Thyroid gland (tissue), 4 donors: ENCODE data around the gene IRS2.

Source experiments
- POLR2A ChIP-seq, 2 donors: fragments of 450-650 bp; IDR thresholded peaks; one replicate each; pipeline ENCODE4 v1.6.1; 2017; ENCODE audit warnings: antibody characterized with exemption in 2 of 2, mild to moderate bottlenecking in 2 of 2, moderate library complexity in 1 of 2
- TF ChIP-seq, protein P1 (sequence below), 6 experiments: fragments of 200-600 bp in 3 of 6; fragments of 450-650 bp in 3 of 6; sonication (generic) in 3 of 6; IDR thresholded peaks; one replicate each; pipeline ENCODE4 v1.5.1; 2016 to 2019; ENCODE audit warnings: antibody characterized with exemption in 6 of 6, mild to moderate bottlenecking in 2 of 6, inconsistent platforms in 1 of 6, moderate library complexity in 1 of 6

DNA sequence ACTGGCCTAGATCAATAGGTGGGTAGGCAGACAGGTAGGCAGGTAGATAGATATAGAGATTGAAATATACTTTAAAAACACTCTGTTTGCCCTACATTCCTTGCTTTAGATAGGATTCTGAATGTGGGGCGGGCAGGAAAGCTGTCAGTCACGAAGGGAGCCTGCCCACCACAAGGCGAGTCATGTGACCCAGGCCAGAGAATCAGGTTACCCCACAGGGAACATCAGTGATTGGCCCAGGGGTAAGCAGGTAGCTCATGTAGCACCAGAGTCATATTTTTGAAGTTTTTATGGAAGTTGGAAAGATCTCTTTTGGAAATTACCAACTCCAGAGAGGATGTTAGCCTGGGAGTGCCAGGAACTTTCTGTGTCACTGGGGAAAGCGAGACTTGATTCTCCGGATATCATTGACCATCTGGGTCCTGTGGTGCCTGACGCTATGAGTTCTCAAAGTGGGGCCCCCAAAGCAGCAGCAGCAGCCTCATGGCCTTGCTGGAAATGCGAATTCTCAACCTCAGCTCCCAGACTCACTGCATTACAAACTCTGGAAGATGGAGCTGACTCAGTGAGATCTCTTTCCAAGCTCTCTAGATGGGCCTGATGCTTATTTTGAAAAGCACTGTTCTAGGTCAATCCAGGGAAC, 60.3 kb downstream of the IRS2 start:
- TF ChIP-seq, protein P1, sequence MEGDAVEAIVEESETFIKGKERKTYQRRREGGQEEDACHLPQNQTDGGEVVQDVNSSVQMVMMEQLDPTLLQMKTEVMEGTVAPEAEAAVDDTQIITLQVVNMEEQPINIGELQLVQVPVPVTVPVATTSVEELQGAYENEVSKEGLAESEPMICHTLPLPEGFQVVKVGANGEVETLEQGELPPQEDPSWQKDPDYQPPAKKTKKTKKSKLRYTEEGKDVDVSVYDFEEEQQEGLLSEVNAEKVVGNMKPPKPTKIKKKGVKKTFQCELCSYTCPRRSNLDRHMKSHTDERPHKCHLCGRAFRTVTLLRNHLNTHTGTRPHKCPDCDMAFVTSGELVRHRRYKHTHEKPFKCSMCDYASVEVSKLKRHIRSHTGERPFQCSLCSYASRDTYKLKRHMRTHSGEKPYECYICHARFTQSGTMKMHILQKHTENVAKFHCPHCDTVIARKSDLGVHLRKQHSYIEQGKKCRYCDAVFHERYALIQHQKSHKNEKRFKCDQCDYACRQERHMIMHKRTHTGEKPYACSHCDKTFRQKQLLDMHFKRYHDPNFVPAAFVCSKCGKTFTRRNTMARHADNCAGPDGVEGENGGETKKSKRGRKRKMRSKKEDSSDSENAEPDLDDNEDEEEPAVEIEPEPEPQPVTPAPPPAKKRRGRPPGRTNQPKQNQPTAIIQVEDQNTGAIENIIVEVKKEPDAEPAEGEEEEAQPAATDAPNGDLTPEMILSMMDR (IDR thresholded peaks at IDR 0.05) = no peak
- no peak for TF ChIP-seq POLR2A (IDR thresholded peaks at IDR 0.05)
